HG03521 (cell line): ENCODE data around the gene TRAF5.

Source experiments
- ATAC-seq: cut with Tn5 transposase; IDR thresholded peaks from one replicate; pipeline ENCODE4 v1.9.1; 2021; ENCODE audit warnings: mild to moderate bottlenecking, moderate library complexity; ENCODE audit not compliant: unreplicated experiment

TRAF5 gene

DNA sequence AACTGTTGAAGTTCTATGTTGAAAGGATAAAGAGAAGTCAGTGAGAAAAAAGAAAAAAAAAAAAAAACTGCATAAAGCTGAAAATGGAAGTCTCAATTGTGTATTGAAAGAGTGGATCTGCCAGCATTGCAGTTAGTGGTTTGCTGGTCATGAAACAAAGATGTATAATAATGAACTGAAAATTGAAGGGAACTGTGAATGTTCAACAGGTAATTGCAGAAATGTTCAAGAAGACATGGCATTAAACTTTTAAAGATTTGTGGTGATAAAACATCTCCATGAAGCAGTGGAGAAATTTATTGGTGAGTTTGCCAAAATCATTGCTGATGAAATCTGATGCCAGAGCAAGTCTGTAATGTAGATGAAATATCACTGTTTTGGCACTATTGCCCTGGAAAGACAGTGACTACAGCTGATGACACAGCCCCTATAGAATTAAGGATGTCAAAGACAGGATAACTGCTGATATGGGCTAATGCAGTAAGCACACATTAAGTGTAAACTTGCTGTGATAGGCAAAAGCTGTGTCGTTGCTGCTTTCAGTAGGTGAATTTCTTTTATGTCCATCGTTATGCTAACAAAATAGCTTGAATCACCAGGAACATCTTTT, 94.3 kb downstream of the TRAF5 start:
- ATAC-seq = no peak

DNA sequence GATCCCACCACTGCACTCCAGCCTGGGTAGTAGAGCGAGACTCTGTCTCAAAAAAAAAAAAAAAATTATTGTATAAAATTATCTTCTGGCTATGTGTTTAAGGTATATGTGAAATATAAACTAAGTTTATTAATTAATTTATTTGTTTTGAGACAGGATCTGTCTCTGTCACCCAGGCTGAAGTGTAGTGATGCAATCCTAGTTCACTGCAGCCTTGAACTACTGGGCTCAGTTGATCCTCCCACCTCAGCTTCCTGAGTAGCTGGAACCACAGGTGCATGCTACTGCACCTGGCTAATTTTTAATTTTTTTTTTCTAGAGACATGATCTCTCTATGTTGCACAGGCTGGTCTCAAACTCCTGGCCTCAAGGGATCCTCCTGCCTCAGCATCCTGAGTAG, 97.4 kb downstream of the TRAF5 start:
- no peak for ATAC-seq
